A549 (cell line): ENCODE measurements around the gene TKTL2. TPM values are rescaled to one million over a fixed set of nuclear protein-coding genes. Genes with fewer than 3 reads are reported as not detected.

Experiments
- ATAC-seq, 2 experiments: fragments of 200-7000 bp in 1 of 2; fragments of >200 bp in 1 of 2; cut with Nextera tagmentation in 1 of 2; cut with Tn5 transposase in 1 of 2; 3 replicates each; pipeline versions ENCODE4 v1.8.0 to v1.9.1; 2018 to 2020; ENCODE audit warnings: mild to moderate bottlenecking in 1 of 2, moderate library complexity in 1 of 2
- CTCF ChIA-PET: fragments of 300-600 bp; sonication (Branson Sonifier 250); formaldehyde crosslinking; extraction: SDS; loops from one replicate; lab custom pipeline; 2021; ENCODE audit warnings: antibody characterized with exemption, inconsistent platforms; lab: Yijun Ruan, JAX
- POLR2A ChIA-PET: fragments of 350-600 bp; formaldehyde crosslinking; extraction: SDS; loops from one replicate; lab custom pipeline; 2021; ENCODE audit warnings: antibody characterized with exemption, inconsistent platforms; lab: Yijun Ruan, JAX
- DNase-seq, 2 experiments: peaks; one replicate each; pipeline versions ENCODE4 v3.0.0 to v3.0.0-alpha.2; 2011 to 2016; ENCODE audit warnings: low read depth in 1 of 2, low spot score in 1 of 2
- FAIRE-seq: peaks from 2 replicates; lab custom pipeline; 2011; peaks lifted over from hg19 to GRCh38; lab: Jason Lieb, UNC
- H3K27ac ChIP-seq, 2 experiments: fragments of >200 bp; sonication (Bioruptor Twin); formaldehyde crosslinking; 3 replicates each; pipeline ENCODE4 v1.5.1; 2016 to 2017
- H3K4me1 ChIP-seq: fragments of >200 bp; sonication (Bioruptor Twin); formaldehyde crosslinking; 3 replicates; pipeline ENCODE4 v1.6.1; 2016
- H3K4me2 ChIP-seq: fragments of >200 bp; sonication (Bioruptor Twin); formaldehyde crosslinking; 3 replicates; pipeline ENCODE4 v1.6.1; 2016
- H3K4me3 ChIP-seq: fragments of >200 bp; sonication (Bioruptor Twin); formaldehyde crosslinking; 3 replicates; pipeline ENCODE4 v1.5.1; 2016
- H3K9me3 ChIP-seq: fragments of >200 bp; sonication (Bioruptor Twin); formaldehyde crosslinking; 3 replicates; pipeline ENCODE4 v1.6.1; 2016
- BHLHE40 ChIP-seq: IDR thresholded peaks from 2 replicates; pipeline ENCODE4 v1.6.1; 2012; ENCODE audit warnings: low read depth, low read length, inconsistent platforms
- CBX8 ChIP-seq: fragments of 200-600 bp; sonication (generic); IDR thresholded peaks from 2 replicates; pipeline ENCODE4 v1.6.1; 2016
- EHMT2 ChIP-seq: fragments of 200-600 bp; sonication (generic); IDR thresholded peaks from 2 replicates; pipeline ENCODE4 v1.6.1; 2016; ENCODE audit warnings: antibody characterized with exemption, low read depth, mild to moderate bottlenecking, moderate library complexity
- EP300 ChIP-seq, 2 experiments: fragments of >200 bp; sonication (Bioruptor Twin); formaldehyde crosslinking; IDR thresholded peaks; 2 replicates in 1 of 2; 3 replicates in 1 of 2; pipeline ENCODE4 v1.6.1; 2016 to 2017
- FOSB ChIP-seq: fragments of 250-450 bp; sonication (Bioruptor Pico); IDR thresholded peaks from 2 replicates; pipeline ENCODE4 v1.5.0; 2020; ENCODE audit warnings: mild to moderate bottlenecking, moderate library complexity
- FOXS1 ChIP-seq: fragments of 250-450 bp; sonication (Bioruptor Pico); IDR thresholded peaks from 2 replicates; pipeline ENCODE4 v1.5.0; 2020; ENCODE audit warnings: mild to moderate bottlenecking, moderate library complexity
- GATA3 ChIP-seq: IDR thresholded peaks from 2 replicates; pipeline ENCODE4 v1.6.1; 2012; ENCODE audit warnings: borderline replicate concordance
- HOXB13 ChIP-seq: fragments of 250-450 bp; sonication (Bioruptor Pico); IDR thresholded peaks from 2 replicates; pipeline ENCODE4 v1.5.0; 2020; ENCODE audit warnings: low read depth, mild to moderate bottlenecking, moderate library complexity
- HOXB5 ChIP-seq: fragments of 250-450 bp; sonication (Bioruptor Pico); IDR thresholded peaks from 2 replicates; pipeline ENCODE4 v1.5.0; 2020; ENCODE audit warnings: mild to moderate bottlenecking, moderate library complexity
- KDM1A ChIP-seq: fragments of 200-600 bp; sonication (generic); IDR thresholded peaks from 2 replicates; pipeline ENCODE4 v1.6.1; 2016; ENCODE audit warnings: low read depth, mild to moderate bottlenecking
- KDM5A ChIP-seq: fragments of 200-600 bp; sonication (generic); IDR thresholded peaks from 2 replicates; pipeline ENCODE4 v1.6.1; 2016; ENCODE audit warnings: antibody characterized with exemption, mild to moderate bottlenecking
- MYC ChIP-seq: IDR thresholded peaks from 2 replicates; pipeline ENCODE4 v1.6.1; 2012; ENCODE audit warnings: mild to moderate bottlenecking, inconsistent platforms, low read length, improper control_type of control experiment, borderline replicate concordance
- NR3C1 ChIP-seq: fragments of >200 bp; sonication (Bioruptor Twin); formaldehyde crosslinking; IDR thresholded peaks from 3 replicates; pipeline ENCODE4 v1.6.1; 2017
- PHF8 ChIP-seq: fragments of 200-600 bp; sonication (generic); IDR thresholded peaks from 2 replicates; pipeline ENCODE4 v1.6.1; 2016; ENCODE audit warnings: low read depth, mild to moderate bottlenecking, antibody characterized with exemption, moderate library complexity, borderline replicate concordance
- POLR2A ChIP-seq: IDR thresholded peaks from 2 replicates; pipeline ENCODE4 v1.6.1; 2012; ENCODE audit warnings: mild to moderate bottlenecking, low read length
- RAD21 ChIP-seq, 2 experiments: fragments of >200 bp in 1 of 2; sonication (Bioruptor Twin) in 1 of 2; formaldehyde crosslinking in 1 of 2; IDR thresholded peaks in 1 of 2; conservative IDR thresholded peaks in 1 of 2; 2 replicates in 1 of 2; 3 replicates in 1 of 2; pipeline ENCODE4 v1.6.1; 2012 to 2018; ENCODE audit warnings: inconsistent platforms in 1 of 2
- RFX5 ChIP-seq: fragments of 450-650 bp; IDR thresholded peaks from 2 replicates; pipeline ENCODE4 v1.7.1; 2014; ENCODE audit warnings: antibody characterized with exemption, mild to moderate bottlenecking, moderate library complexity
- RNF2 ChIP-seq: fragments of 200-600 bp; sonication (generic); IDR thresholded peaks from 2 replicates; pipeline ENCODE4 v1.6.1; 2016; ENCODE audit warnings: low read depth, mild to moderate bottlenecking, antibody characterized with exemption, moderate library complexity, borderline replicate concordance
- SMC3 ChIP-seq: fragments of >200 bp; sonication (Bioruptor Twin); formaldehyde crosslinking; IDR thresholded peaks from 3 replicates; pipeline ENCODE4 v1.6.1; 2018; ENCODE audit warnings: inconsistent platforms
- TP53 ChIP-seq: fragments of 250-450 bp; sonication (Bioruptor Pico); IDR thresholded peaks from 2 replicates; pipeline ENCODE4 v1.5.0; 2021; ENCODE audit warnings: mild to moderate bottlenecking, moderate library complexity
- ZC3H11A ChIP-seq: fragments of 450-650 bp; IDR thresholded peaks from 2 replicates; pipeline ENCODE4 v1.6.1; 2014; ENCODE audit warnings: antibody characterized with exemption, mild to moderate bottlenecking
- ZFP36 ChIP-seq: fragments of 450-650 bp; IDR thresholded peaks from 2 replicates; pipeline ENCODE4 v1.6.1; 2014; ENCODE audit warnings: borderline replicate concordance; ENCODE audit not compliant: partially characterized antibody
- ZNF302 ChIP-seq: fragments of 250-450 bp; sonication (Bioruptor Pico); IDR thresholded peaks from 2 replicates; pipeline ENCODE4 v1.9.0; 2021; ENCODE audit warnings: inconsistent platforms, mild to moderate bottlenecking, moderate library complexity
- WGBS: methylation state at CpG from one replicate; pipeline ENCODE4 v1.1.6; 2017; ENCODE audit errors: missing lambda C conversion rate; 5-methylcytosine and 5-hydroxymethylcytosine counted together
- polyA plus RNA-seq, 4 experiments: library from polyadenylated mRNA; depleted of rRNA in 3 of 4; stranded (reverse); fragments of >200 nt; fragmentation: RNase III in 1 of 4; extraction: RNeasy Plus Mini Kit Qiagen cat#74134 plus additional on column Dnase treatment in 1 of 4; gene quantifications; 2 replicates in 3 of 4; 3 replicates in 1 of 4; pipeline ENCODE4 v1.2.3, GENCODE V29; 2011 to 2017
- TF ChIP-seq, protein P1 (sequence below): fragments of 150-350 bp; IDR thresholded peaks from 2 replicates; pipeline ENCODE4 v1.6.1; 2014; ENCODE audit warnings: low read depth, mild to moderate bottlenecking, low read length
- TF ChIP-seq, protein P2 (sequence below): fragments of 450-650 bp; IDR thresholded peaks from 2 replicates; pipeline ENCODE4 v1.6.1; 2014; ENCODE audit warnings: antibody characterized with exemption
- TF ChIP-seq, protein P3 (sequence below): IDR thresholded peaks from 2 replicates; pipeline ENCODE4 v1.6.1; 2012
- TF ChIP-seq, protein P4 (sequence below): fragments of 250-450 bp; sonication (Bioruptor Pico); IDR thresholded peaks from 2 replicates; pipeline ENCODE4 v1.5.0; 2020; ENCODE audit warnings: low read depth, mild to moderate bottlenecking, moderate library complexity
- TF ChIP-seq, protein P5 (sequence below): fragments of >200 bp; sonication (Bioruptor Twin); formaldehyde crosslinking; IDR thresholded peaks from 3 replicates; pipeline ENCODE4 v1.6.1; 2016
- TF ChIP-seq, protein P6 (sequence below): fragments of 250-450 bp; sonication (Bioruptor Pico); IDR thresholded peaks from 2 replicates; pipeline ENCODE4 v1.5.0; 2021; ENCODE audit warnings: mild to moderate bottlenecking, moderate library complexity, borderline replicate concordance

TKTL2 gene
- polyA plus RNA-seq, 2 of the 4 experiments (the other 2 are of a cell fraction), result not detected

DNA sequence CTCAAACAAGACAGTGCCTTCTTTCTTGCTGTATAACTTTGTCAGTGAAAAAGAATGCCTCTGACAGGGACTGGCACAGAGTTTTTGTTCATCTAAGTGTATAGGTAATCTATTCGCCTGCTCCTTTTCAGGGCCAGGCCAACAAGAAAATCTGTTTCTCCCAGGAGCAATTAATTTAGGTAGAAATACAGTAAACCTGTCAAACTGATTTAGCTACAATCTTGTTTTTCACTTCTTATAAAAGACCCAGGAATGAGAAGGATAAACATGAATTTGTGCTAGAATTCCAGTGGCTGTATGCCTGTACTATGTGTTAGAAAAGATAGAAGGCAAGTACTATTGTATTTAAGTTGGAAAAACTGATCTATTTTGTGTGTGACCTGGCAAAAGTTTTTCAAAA, 27.0 kb upstream of the TKTL2 start (continued):
- TF ChIP-seq BHLHE40 (no peak), HOXB5 (no peak), ZNF302 (CRISPR knock-in tag) (no peak), RAD21 (conservative IDR thresholded peaks at IDR 0.05 in 1 of 2, IDR thresholded peaks at IDR 0.05 in 1 of 2) (no peak), ZC3H11A (no peak)
- TF ChIP-seq, all 56 proteins: peak for 0

DNA sequence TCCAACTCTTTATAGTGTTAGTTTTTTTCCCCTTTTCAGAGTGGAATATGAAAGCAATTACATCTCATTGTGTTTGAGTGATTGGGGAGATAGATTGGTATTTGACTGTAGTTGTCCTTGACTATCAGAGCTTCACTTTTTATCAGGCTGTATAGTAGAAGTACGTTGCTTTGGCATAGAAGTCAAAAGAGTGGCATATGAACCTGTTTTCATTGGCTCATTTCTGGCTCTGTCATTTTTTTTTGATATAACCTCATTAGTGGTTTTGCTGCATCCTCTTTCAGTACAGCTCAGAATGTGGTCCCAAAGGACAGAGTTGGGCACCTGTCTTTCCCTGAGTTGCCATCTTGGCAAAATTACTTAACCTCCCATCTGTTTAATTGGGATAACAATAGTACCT, 22.3 kb upstream of the TKTL2 start:
- no peak for TF ChIP-seq RNF2
- no peak for TF ChIP-seq RFX5
- no peak for TF ChIP-seq GATA3
- TF ChIP-seq, protein P1, sequence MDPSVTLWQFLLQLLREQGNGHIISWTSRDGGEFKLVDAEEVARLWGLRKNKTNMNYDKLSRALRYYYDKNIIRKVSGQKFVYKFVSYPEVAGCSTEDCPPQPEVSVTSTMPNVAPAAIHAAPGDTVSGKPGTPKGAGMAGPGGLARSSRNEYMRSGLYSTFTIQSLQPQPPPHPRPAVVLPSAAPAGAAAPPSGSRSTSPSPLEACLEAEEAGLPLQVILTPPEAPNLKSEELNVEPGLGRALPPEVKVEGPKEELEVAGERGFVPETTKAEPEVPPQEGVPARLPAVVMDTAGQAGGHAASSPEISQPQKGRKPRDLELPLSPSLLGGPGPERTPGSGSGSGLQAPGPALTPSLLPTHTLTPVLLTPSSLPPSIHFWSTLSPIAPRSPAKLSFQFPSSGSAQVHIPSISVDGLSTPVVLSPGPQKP, result no peak
- no peak for TF ChIP-seq HOXB13 (CRISPR knock-in tag)
- TF ChIP-seq BHLHE40, result no peak
- no peak for TF ChIP-seq EP300 (IDR thresholded peaks at IDR 0.05)
- no peak for TF ChIP-seq NR3C1
- no peak for TF ChIP-seq KDM1A
- no peak for TF ChIP-seq EHMT2
- no peak for TF ChIP-seq SMC3
- no peak for TF ChIP-seq MYC
- no peak for TF ChIP-seq ZFP36
- Histone ChIP-seq H3K4me1 (peaks cover 12% of the 10 kb centered on the region; the same call in 2 of the 3 replicates), H3K27ac (peak overlapping the region; percentile 70 to 99; a peak in 5 of 6 replicates), H3K9me3 (no peaks in the 10 kb centered on the region), H3K4me3 (peak overlapping the region; percentile 91), H3K4me2 (peak overlapping the region; percentile 85)
- no peak for ATAC-seq
- no peak for DNase-seq
- ChIA-PET CTCF (interaction anchor here (0.6 to 1.7 kb wide), 2 partner anchors 38 to 50 kb away, joined by 3 read pairs; no protein-coding TSS in a partner anchor), POLR2A (no interaction called here)
- no peak for FAIRE-seq
- 0% methylated on average over 1 of the region's 1 CpG for WGBS

DNA sequence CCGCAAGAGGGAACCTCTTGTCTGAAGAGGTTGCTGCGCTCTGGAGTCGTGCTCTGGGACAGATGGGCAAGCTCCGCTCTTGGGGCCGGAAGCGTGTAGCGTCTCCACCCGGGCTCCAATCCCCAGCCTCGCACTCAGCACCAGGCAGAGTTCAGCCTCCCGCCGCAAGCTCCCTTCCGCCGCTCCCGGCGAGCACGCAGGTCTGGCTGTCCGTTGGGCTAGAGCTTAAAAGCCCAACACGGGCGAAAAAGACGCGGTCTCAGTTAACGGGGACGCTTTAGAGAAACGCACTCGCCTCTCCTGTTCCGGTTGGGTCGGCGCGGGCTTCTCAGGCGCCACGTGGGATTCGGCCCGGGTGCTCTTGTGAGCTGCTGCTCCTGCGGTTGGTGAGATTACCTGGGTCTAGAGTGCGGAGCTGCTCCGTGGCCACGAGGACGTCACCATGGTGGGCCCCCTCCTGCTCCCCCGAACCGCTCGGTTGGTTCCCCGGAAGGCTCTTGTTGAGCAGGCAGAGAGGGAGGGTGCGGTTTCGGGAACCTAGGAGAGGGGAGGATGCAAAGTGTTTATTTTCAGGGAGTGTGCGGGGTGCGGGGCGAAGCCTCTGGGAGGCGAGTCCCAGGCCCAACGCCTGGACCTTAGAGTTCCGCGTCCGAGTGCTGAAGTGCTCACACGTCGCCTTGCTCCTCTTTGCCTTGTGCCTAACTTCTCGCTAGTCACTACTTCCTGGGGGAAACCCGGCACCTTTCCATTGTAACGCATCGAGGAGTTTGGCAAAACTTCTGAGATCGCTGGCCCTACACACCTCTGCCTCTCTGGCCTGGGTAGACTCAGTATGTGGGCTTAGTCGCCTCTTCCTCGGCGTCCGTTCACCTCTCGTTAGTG, 21.0 kb upstream of the TKTL2 start, which contains the start of gene TMA16:
Gene TMA16, plus strand, starts transcription at position 331 of the 882 bp plus-strand sequence. Its CDS starts 112 bp downstream, at position 443.
- Histone ChIP-seq H3K4me2 (peak within 1 kb of the TSS; percentile 85), H3K4me3 (peak within 1 kb of the TSS; percentile 91), H3K4me1 (peaks cover 12% of the 10 kb centered on the region; the same call in 2 of the 3 replicates), H3K9me3 (no peaks in the 10 kb centered on the region), H3K27ac (peak within 1 kb of the TSS; percentile 98 to 99)
- ATAC-seq (peak; percentile 95 to 96), DNase-seq (peak; percentile 66 to 95), FAIRE-seq (no peak)
- POLR2A ChIA-PET, result interaction anchor here (0.6 to 1.3 kb wide), 14 partner anchors 10 to 1226 kb away, joined by 3 to 14 read pairs (median 4); no protein-coding TSS in a partner anchor
- 2% methylated on average over 19 of the region's 64 CpGs for WGBS
- CTCF ChIA-PET, result interaction anchor here (0.7 to 2.1 kb wide), 11 partner anchors 9 to 541 kb away, joined by 3 to 6 read pairs (median 3); no protein-coding TSS in a partner anchor
- peak; percentile 45; the same call in 1 of the 2 replicates for TF ChIP-seq KDM5A
- TF ChIP-seq FOXS1 (CRISPR knock-in tag), result peak; percentile 56; the same call in 1 of the 2 replicates
- TF ChIP-seq, protein P2, sequence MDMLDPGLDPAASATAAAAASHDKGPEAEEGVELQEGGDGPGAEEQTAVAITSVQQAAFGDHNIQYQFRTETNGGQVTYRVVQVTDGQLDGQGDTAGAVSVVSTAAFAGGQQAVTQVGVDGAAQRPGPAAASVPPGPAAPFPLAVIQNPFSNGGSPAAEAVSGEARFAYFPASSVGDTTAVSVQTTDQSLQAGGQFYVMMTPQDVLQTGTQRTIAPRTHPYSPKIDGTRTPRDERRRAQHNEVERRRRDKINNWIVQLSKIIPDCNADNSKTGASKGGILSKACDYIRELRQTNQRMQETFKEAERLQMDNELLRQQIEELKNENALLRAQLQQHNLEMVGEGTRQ, result peak; percentile 44; the same call in 1 of the 2 replicates
- no peak for TF ChIP-seq FOSB (CRISPR knock-in tag)
- TF ChIP-seq, protein P3, sequence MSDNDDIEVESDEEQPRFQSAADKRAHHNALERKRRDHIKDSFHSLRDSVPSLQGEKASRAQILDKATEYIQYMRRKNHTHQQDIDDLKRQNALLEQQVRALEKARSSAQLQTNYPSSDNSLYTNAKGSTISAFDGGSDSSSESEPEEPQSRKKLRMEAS, result peak; percentile 99
- peak; percentile 75; the same call in 1 of the 2 replicates for TF ChIP-seq PHF8
- peak; percentile 97 for TF ChIP-seq MYC
- TF ChIP-seq POLR2A, result peak; percentile 68
- TF ChIP-seq RAD21 (conservative IDR thresholded peaks at IDR 0.05 in 1 of 2, IDR thresholded peaks at IDR 0.05 in 1 of 2), result no peak
- no peak for TF ChIP-seq CBX8
- no peak for TF ChIP-seq TP53 (CRISPR knock-in tag)
- TF ChIP-seq, protein P4, sequence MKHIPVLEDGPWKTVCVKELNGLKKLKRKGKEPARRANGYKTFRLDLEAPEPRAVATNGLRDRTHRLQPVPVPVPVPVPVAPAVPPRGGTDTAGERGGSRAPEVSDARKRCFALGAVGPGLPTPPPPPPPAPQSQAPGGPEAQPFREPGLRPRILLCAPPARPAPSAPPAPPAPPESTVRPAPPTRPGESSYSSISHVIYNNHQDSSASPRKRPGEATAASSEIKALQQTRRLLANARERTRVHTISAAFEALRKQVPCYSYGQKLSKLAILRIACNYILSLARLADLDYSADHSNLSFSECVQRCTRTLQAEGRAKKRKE (CRISPR knock-in tag), result no peak
- TF ChIP-seq, protein P5, sequence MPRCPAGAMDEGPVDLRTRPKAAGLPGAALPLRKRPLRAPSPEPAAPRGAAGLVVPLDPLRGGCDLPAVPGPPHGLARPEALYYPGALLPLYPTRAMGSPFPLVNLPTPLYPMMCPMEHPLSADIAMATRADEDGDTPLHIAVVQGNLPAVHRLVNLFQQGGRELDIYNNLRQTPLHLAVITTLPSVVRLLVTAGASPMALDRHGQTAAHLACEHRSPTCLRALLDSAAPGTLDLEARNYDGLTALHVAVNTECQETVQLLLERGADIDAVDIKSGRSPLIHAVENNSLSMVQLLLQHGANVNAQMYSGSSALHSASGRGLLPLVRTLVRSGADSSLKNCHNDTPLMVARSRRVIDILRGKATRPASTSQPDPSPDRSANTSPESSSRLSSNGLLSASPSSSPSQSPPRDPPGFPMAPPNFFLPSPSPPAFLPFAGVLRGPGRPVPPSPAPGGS, result peak; percentile 74; the same call in 1 of the 3 replicates
- TF ChIP-seq, protein P6, sequence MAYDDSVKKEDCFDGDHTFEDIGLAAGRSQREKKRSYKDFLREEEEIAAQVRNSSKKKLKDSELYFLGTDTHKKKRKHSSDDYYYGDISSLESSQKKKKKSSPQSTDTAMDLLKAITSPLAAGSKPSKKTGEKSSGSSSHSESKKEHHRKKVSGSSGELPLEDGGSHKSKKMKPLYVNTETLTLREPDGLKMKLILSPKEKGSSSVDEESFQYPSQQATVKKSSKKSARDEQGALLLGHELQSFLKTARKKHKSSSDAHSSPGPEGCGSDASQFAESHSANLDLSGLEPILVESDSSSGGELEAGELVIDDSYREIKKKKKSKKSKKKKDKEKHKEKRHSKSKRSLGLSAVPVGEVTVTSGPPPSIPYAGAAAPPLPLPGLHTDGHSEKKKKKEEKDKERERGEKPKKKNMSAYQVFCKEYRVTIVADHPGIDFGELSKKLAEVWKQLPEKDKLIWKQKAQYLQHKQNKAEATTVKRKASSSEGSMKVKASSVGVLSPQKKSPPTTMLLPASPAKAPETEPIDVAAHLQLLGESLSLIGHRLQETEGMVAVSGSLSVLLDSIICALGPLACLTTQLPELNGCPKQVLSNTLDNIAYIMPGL (CRISPR knock-in tag), result no peak
